ENCODE measurements around the gene FTCDNL1. TPM values are rescaled to one million over a fixed set of nuclear protein-coding genes. Genes with fewer than 3 reads are reported as not detected.
A peak's percentile ranks its signal among the peaks of the same experiment; 100 is the strongest.

FTCDNL1 gene
- 1 to 10 TPM; 9.7 TPM for total RNA-seq
- 1.5 TPM for polyA plus RNA-seq (ENCODE audit: insufficient read depth, low read depth, low replicate concordance)
- long read RNA-seq, donor 1 = 0 reads
- long read RNA-seq, donor 2 = 0 reads

DNA sequence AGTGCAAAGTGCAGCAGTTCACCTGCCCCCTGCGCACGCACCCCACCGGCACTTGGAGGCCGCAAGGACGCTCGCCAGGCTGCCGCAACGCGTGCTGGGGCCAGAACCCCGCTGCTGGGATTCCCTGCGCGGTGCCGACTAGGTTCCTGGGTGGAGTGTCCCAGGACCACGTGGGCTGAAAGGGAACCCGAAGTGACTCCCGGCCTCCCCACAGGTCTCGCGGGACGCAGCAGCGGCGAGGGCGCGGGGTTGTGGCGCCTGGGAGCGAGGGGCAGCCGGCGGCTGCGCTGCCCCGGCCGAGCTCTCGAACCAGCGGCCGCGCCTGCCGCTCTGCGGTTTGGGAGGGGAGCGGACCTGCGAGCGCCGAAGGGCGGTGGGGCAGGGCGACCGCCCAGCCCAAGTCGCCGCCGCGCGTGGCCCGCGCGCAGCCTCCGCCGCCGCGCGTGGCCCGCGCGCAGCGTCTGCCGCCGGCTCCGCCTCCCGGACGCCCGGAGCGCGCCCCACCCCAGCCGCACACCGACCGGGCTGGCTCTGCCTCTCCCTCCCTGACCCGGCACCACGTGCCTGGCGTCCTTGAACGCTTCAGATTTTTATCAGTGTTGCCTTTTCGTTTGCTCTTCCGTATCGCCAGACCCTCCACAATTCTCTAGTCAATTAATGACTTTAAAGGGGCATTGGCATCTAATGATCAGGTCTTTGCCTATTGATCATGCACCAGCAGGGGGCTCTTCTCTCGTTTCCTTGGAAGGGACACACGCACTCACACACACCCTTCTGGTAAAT, at the start of gene FTCDNL1:
TSS of gene FTCDNL1 (minus strand) at position 475 of the 783 bp plus-strand sequence. CDS start 2,230 bp downstream, outside the sequence.
- peak within 1 kb of the TSS; percentile 22 to 71 for H3K27ac ChIP-seq
- H3K36me3 ChIP-seq (ENCODE audit: low read depth, missing control alignments) = no peaks in the 10 kb centered on the region
- H3K27me3 ChIP-seq = no peaks in the 10 kb centered on the region
- TF ChIP-seq, protein P1, sequence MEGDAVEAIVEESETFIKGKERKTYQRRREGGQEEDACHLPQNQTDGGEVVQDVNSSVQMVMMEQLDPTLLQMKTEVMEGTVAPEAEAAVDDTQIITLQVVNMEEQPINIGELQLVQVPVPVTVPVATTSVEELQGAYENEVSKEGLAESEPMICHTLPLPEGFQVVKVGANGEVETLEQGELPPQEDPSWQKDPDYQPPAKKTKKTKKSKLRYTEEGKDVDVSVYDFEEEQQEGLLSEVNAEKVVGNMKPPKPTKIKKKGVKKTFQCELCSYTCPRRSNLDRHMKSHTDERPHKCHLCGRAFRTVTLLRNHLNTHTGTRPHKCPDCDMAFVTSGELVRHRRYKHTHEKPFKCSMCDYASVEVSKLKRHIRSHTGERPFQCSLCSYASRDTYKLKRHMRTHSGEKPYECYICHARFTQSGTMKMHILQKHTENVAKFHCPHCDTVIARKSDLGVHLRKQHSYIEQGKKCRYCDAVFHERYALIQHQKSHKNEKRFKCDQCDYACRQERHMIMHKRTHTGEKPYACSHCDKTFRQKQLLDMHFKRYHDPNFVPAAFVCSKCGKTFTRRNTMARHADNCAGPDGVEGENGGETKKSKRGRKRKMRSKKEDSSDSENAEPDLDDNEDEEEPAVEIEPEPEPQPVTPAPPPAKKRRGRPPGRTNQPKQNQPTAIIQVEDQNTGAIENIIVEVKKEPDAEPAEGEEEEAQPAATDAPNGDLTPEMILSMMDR (IDR thresholded peaks at IDR 0.05) = peak; percentile 34 to 56 (median 41)
- no peak for TF ChIP-seq POLR2A (IDR thresholded peaks at IDR 0.05)
- no peaks in the 10 kb centered on the region for H3K9me3 ChIP-seq
- DNase-seq = peak; percentile 78
- WGBS, 2 donors = 0 to 1% methylated on average over 8 to 42 of the region's 80 CpGs
- H3K4me3 ChIP-seq = peak within 1 kb of the TSS; percentile 63 to 69
- H3K4me1 ChIP-seq = no peaks in the 10 kb centered on the region
- intact Hi-C loops (cut with DNase I; ENCODE audit: low total_unique reads) = no loop called here

DNA sequence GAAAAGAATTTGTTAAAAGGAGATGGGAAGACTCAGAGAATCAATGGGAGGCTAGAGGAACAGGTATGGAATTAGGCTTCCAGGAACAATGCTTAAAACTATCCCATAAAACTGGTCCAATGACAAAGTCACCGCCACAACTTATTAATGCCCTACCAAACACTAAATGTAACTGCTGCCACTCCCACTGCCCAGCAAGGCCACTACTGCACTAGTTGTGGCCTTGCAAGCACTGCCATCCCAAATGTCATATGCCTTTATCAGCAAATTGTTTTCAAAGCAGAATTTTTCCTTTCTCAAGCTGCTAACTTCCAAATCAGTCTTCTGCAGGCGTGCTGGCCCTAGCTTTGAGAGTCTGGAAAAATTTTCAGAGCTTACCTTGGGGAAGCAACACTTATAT, 45.6 kb upstream of the FTCDNL1 start:
- WGBS, 2 donors = 54 to 66% methylated on average over 2 of the region's 2 CpGs
- Histone ChIP-seq H3K27ac (no peak overlapping the region), H3K4me3 (no peak overlapping the region), H3K27me3 (no peaks in the 10 kb centered on the region), H3K9me3 (no peaks in the 10 kb centered on the region), H3K4me1 (no peaks in the 10 kb centered on the region), H3K36me3 (ENCODE audit: low read depth, missing control alignments) (no peaks in the 10 kb centered on the region)
- peak; percentile 53 for DNase-seq
- TF ChIP-seq POLR2A (IDR thresholded peaks at IDR 0.05) = no peak
- TF ChIP-seq, protein P1 (IDR thresholded peaks at IDR 0.05) = no peak
- intact Hi-C loops (cut with DNase I; ENCODE audit: low total_unique reads) = no loop called here

DNA sequence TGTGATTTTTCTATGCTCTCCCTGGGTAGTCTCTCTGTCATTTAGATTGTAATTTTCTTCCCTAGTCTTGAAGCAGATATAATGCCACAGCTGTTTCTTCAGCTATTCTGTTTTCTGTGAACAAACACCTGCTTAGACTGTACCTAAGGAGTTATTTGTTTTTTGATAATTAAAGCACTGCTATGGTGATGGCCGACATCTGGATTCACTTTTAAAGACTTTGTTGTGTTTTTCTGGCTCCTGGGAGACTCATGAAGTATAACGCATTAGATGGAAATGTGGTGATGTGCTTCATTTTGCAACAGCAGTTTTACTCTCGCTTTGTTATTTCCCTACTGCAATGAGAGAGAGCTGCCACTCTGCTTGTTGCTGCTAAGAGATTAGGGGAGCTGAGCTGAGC, 44.4 kb upstream of the FTCDNL1 start:
- no peak overlapping the region for H3K4me3 ChIP-seq
- no peaks in the 10 kb centered on the region for H3K36me3 ChIP-seq (ENCODE audit: low read depth, missing control alignments)
- TF ChIP-seq POLR2A (IDR thresholded peaks at IDR 0.05) = no peak
- TF ChIP-seq, protein P1 (IDR thresholded peaks at IDR 0.05) = no peak
- WGBS, 2 donors = 60 to 76% methylated on average over 3 of the region's 3 CpGs
- no peaks in the 10 kb centered on the region for H3K27me3 ChIP-seq
- DNase-seq = no peak
- intact Hi-C loops (cut with DNase I; ENCODE audit: low total_unique reads) = no loop called here
- no peaks in the 10 kb centered on the region for H3K9me3 ChIP-seq
- no peaks in the 10 kb centered on the region for H3K4me1 ChIP-seq
- H3K27ac ChIP-seq = no peak overlapping the region

DNA sequence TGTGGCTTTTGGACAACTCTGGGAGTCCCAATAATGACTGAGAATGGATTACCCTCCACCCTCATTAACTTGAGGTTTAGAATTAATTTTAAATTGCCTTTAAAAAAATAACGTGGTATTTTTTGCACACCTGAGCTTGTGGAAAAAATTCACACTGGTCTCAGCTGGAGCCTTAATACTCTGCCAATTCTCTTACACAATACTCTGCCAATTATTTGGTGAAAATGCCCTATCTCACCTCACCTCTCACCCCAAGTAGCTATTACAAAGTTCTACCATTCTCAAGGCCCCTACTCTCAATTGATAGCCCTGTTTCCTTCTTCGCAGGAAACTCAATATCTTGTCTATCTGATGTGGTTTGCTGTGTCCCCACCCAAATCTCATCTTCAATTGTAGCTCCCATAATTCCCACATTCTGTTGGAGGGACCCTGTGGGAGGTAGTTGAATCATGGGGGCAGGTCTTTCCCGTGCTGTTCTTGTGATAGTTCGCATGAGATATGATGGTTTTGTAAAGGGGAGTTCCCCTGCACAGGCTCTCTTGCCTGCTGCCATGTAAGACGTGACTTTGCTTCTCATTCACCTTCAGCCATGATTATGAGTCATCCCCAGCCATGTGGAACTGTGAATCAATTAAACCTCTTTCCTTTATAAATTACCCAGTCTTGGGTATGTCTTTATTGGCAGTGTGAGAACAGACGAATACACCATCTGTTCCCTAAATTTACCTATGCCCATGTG, 32.7 kb upstream of the FTCDNL1 start:
- no peak for TF ChIP-seq POLR2A (IDR thresholded peaks at IDR 0.05)
- TF ChIP-seq, protein P1 (IDR thresholded peaks at IDR 0.05) = no peak
- no peaks in the 10 kb centered on the region for H3K36me3 ChIP-seq (ENCODE audit: low read depth, missing control alignments)
- no peaks in the 10 kb centered on the region for H3K9me3 ChIP-seq
- H3K27me3 ChIP-seq = no peaks in the 10 kb centered on the region
- 84 to 91% methylated on average over 6 of the region's 6 CpGs for WGBS, 2 donors
- no peak overlapping the region for H3K4me3 ChIP-seq
- H3K4me1 ChIP-seq = no peaks in the 10 kb centered on the region
- no peak overlapping the region for H3K27ac ChIP-seq
- no peak for DNase-seq
- intact Hi-C loops (cut with DNase I; ENCODE audit: low total_unique reads) = no loop called here
